Heart left ventricle (tissue), 13 donors: ENCODE results near the gene NUBP2.

Experiments
- POLR2A ChIP-seq, 2 donors: fragments of 450-650 bp; IDR thresholded peaks; one replicate each; pipeline ENCODE4 v1.6.1; 2017; ENCODE audit warnings: antibody characterized with exemption in 2 of 2, mild to moderate bottlenecking in 2 of 2, moderate library complexity in 2 of 2
- TF ChIP-seq, protein P1 (sequence below), 12 donors: fragments of 200-600 bp; sonication (generic) in 4 of 12; IDR thresholded peaks; one replicate each; pipeline versions ENCODE4 v1.5.0 to v1.8.0; 2018 to 2022; ENCODE audit warnings: antibody characterized with exemption in 12 of 12, mild to moderate bottlenecking in 5 of 12
- donor health status: ischemic (EF 13 %, LVEDD 7.1; RV severe dilation, severe dysfunction).
- donor health status: DM: no; HTN: yes; CAD: no.
- donor health status: DM: no; HTN: no; CAD: no.
- donor health status: ischemic (EF 25% LVEDD 6.9; RV normal size, moderate dysfunction).
- donor health status: ischemic (EF 25% LVEDD 5.7; RV mildly dilated, moderate dysfunction).
- donor health status: ischemic (EF 35%, LVEDD 5.7; RV mildly dilated, moderate dysfunction).
- donor health status: nonischemic (EF 11% LVEDD 7.7; RV severe dilation, severe dysfunction).
- donor health status: DM: yes; HTN: yes; CAD: no.
- donor health status: PGD.
- donor health status: ischemic (EF 29% LVEDD 5.4; RV normal size, mild dysfunction).
- donor health status: nonischemic (EF 23%, LVEDD 6.1; RV moderate dilation, normal function).

DNA sequence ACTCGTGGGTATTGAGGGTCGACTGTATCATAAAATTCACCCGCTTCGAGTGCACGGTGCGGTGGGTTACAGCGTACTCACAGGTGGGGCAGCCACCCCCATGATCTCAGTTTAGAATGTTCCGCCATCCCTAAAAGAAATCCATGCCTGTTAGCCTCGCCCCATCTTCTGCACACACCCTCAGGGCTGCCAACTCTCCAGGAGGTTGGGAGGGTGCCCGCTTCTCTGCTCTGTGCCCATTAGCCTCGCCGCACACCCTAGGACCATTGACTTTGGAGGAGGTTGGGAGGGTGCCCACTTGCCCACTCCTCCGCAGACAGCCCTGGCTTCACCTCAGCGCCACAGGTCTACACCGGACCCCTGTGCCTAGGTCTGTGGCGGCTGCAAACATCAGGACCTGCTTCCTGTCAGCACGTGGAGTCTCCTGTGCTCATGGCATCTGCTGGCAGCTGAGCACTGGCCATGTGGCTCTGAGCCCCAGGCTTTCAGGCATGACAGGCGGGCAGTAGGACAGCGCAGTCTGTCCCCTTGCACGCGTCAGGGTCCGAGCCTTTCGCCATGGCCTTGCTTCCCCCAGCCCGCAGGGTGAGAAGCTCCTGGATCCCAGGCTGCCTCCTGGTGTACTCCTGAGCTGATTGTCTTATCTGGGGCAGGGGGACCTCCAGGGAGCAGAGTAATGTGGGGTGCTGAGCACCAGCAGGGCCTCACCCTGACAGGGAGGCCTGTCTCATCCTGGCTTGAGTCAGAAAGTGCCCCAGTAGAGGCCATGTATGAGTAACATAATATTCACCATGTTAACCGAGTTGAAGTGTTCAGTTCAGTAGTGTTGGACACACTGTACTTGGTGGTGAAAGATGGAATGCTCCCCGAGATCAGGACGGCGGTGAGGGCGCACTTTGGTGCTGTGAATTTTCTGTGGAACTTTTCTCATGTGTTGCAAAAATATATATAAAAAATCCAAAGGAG lies 33.3 kb upstream of the NUBP2 start:
- TF ChIP-seq, protein P1, sequence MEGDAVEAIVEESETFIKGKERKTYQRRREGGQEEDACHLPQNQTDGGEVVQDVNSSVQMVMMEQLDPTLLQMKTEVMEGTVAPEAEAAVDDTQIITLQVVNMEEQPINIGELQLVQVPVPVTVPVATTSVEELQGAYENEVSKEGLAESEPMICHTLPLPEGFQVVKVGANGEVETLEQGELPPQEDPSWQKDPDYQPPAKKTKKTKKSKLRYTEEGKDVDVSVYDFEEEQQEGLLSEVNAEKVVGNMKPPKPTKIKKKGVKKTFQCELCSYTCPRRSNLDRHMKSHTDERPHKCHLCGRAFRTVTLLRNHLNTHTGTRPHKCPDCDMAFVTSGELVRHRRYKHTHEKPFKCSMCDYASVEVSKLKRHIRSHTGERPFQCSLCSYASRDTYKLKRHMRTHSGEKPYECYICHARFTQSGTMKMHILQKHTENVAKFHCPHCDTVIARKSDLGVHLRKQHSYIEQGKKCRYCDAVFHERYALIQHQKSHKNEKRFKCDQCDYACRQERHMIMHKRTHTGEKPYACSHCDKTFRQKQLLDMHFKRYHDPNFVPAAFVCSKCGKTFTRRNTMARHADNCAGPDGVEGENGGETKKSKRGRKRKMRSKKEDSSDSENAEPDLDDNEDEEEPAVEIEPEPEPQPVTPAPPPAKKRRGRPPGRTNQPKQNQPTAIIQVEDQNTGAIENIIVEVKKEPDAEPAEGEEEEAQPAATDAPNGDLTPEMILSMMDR (IDR thresholded peaks at IDR 0.05), result no peak
- no peak for TF ChIP-seq POLR2A (IDR thresholded peaks at IDR 0.05)
